Activated T-cell treated with anti-CD3 and anti-CD28 coated beads, Interleukin-2, amount 50 U/mL, for 4 hours (primary cell): ENCODE results near the gene COA1. TPM values are rescaled to one million over a fixed set of nuclear protein-coding genes. Genes with fewer than 3 reads are reported as not detected.
"Not testable (repeated sequence)": the region's sequence is repeated elsewhere in the genome, so short reads cannot be mapped to it uniquely, and the experiment has no call there.

Experiments
- ATAC-seq, 2 donors: fragments of 200-7000 bp; cut with Tn5 transposase; one replicate each; pipeline ENCODE4 v1.10.0; 2021
- DNase-seq: peaks from one replicate; pipeline ENCODE4 v3.0.0-alpha.2; 2020
- H3K27me3 Mint-ChIP-seq: one replicate; pipeline ENCODE4 v1.8.0; 2021; ENCODE audit warnings: low read depth, mixed read lengths
- H3K36me3 Mint-ChIP-seq: one replicate; pipeline ENCODE4 v1.8.0; 2022; ENCODE audit warnings: mixed read lengths; ENCODE audit not compliant: insufficient read depth
- H3K4me1 Mint-ChIP-seq: one replicate; pipeline ENCODE4 v1.8.0; 2021; ENCODE audit warnings: low read depth, mixed read lengths
- H3K4me3 Mint-ChIP-seq: one replicate; pipeline ENCODE4 v1.8.0; 2021; ENCODE audit warnings: mild to moderate bottlenecking, moderate library complexity, mixed read lengths
- H3K9me3 Mint-ChIP-seq: one replicate; pipeline ENCODE4 v1.8.0; 2021; ENCODE audit warnings: mixed read lengths
- total RNA-seq, 3 donors: library from RNA; stranded (reverse); gene quantifications; one replicate each; pipeline ENCODE4 v1.2.1, GENCODE V29; 2021

Gene COA1
- total RNA-seq, 3 donors from 2014 or later: 51.4 to 56.7 (median 51.5) TPM

- no peak for DNase-seq
- ATAC-seq: no peak
- no peaks in the 10 kb centered on the region for H3K9me3 Mint-ChIP-seq
- no peaks in the 10 kb centered on the region for H3K36me3 Mint-ChIP-seq
- peaks cover 14% of the 10 kb centered on the region for H3K4me1 Mint-ChIP-seq
- no peak overlapping the region for H3K4me3 Mint-ChIP-seq
- peaks cover 5% of the 10 kb centered on the region for H3K27me3 Mint-ChIP-seq
Observed at GRCh38 chr7:43752411-43752810, 23.1 kb upstream of the COA1 start.

- Mint-ChIP-seq H3K27me3 (peaks cover 3% of the 10 kb centered on the region), H3K9me3 (no peaks in the 10 kb centered on the region), H3K4me3 (no peak overlapping the region), H3K36me3 (no peaks in the 10 kb centered on the region), H3K4me1 (peaks cover 6% of the 10 kb centered on the region)
- DNase-seq: no peak
- ATAC-seq: no peak
Observed at GRCh38 chr7:43750016-43750887, 20.9 kb upstream of the COA1 start.

- Mint-ChIP-seq H3K27me3 (peaks cover 3% of the 10 kb centered on the region), H3K9me3 (no peaks in the 10 kb centered on the region), H3K4me3 (no peak overlapping the region), H3K36me3 (no peaks in the 10 kb centered on the region), H3K4me1 (peaks cover 6% of the 10 kb centered on the region)
- DNase-seq (no peak), ATAC-seq (no peak)
Observed at GRCh38 chr7:43749383-43749940, 20.1 kb upstream of the COA1 start.

GRCh38 chr7:43747328-43748105 lies 18.2 kb upstream of the COA1 start:
- ATAC-seq: no peak

GRCh38 chr7:43742692-43743091 lies 13.4 kb upstream of the COA1 start:
- no peak for DNase-seq
- no peaks in the 10 kb centered on the region for H3K4me1 Mint-ChIP-seq
- ATAC-seq: no peak
- H3K4me3 Mint-ChIP-seq: no peak overlapping the region
- no peaks in the 10 kb centered on the region for H3K36me3 Mint-ChIP-seq
- H3K27me3 Mint-ChIP-seq: peaks cover 1% of the 10 kb centered on the region
- no peaks in the 10 kb centered on the region for H3K9me3 Mint-ChIP-seq

More at GRCh38 chr7:43747328-43748105, 18.2 kb upstream of the COA1 start:
- Mint-ChIP-seq H3K9me3 (no peaks in the 10 kb centered on the region), H3K4me3 (no peak overlapping the region), H3K27me3 (peaks cover 1% of the 10 kb centered on the region), H3K36me3 (no peaks in the 10 kb centered on the region), H3K4me1 (peaks cover 6% of the 10 kb centered on the region)
- DNase-seq: no peak

GRCh38 chr7:43737467-43738127 lies 8.3 kb upstream of the COA1 start:
- ATAC-seq (no peak), DNase-seq (no peak)
- Mint-ChIP-seq H3K4me3 (no peak overlapping the region), H3K9me3 (no peaks in the 10 kb centered on the region), H3K27me3 (peaks cover 4% of the 10 kb centered on the region), H3K4me1 (peaks cover 14% of the 10 kb centered on the region), H3K36me3 (no peaks in the 10 kb centered on the region)

GRCh38 chr7:43735802-43736603 lies 6.7 kb upstream of the COA1 start:
- DNase-seq (no peak), ATAC-seq (peak; percentile 91 to 93)
- H3K27me3 Mint-ChIP-seq: peaks cover 4% of the 10 kb centered on the region
- no peaks in the 10 kb centered on the region for H3K9me3 Mint-ChIP-seq
- no peaks in the 10 kb centered on the region for H3K36me3 Mint-ChIP-seq
- H3K4me3 Mint-ChIP-seq: no peak overlapping the region
- H3K4me1 Mint-ChIP-seq: peaks cover 14% of the 10 kb centered on the region

- DNase-seq: no peak
- H3K9me3 Mint-ChIP-seq: no peaks in the 10 kb centered on the region
- no peak overlapping the region for H3K4me3 Mint-ChIP-seq
- H3K36me3 Mint-ChIP-seq: no peaks in the 10 kb centered on the region
- peak; percentile 10 to 13 for ATAC-seq
- peaks cover 14% of the 10 kb centered on the region for H3K4me1 Mint-ChIP-seq
- peaks cover 4% of the 10 kb centered on the region for H3K27me3 Mint-ChIP-seq
Observed at GRCh38 chr7:43735403-43735801, 6.1 kb upstream of the COA1 start.

- DNase-seq, ATAC-seq: not testable (repeated sequence)
- peaks cover 16% of the 10 kb centered on the region for H3K4me1 Mint-ChIP-seq
Observed at GRCh38 chr7:43734575-43735332, 5.4 kb upstream of the COA1 start.

GRCh38 chr7:43731494-43731893 lies 2.2 kb upstream of the COA1 start:
- not testable (repeated sequence) for H3K9me3 Mint-ChIP-seq, DNase-seq, ATAC-seq, H3K4me3 Mint-ChIP-seq, H3K36me3 Mint-ChIP-seq, H3K27me3 Mint-ChIP-seq
- peaks cover 38% of the 10 kb centered on the region for H3K4me1 Mint-ChIP-seq

More at GRCh38 chr7:43734575-43735332, 5.4 kb upstream of the COA1 start:
- not testable (repeated sequence) for H3K36me3 Mint-ChIP-seq, H3K9me3 Mint-ChIP-seq, H3K27me3 Mint-ChIP-seq, H3K4me3 Mint-ChIP-seq

GRCh38 chr7:43729924-43730248 lies 563 bp upstream of the COA1 start:
- Mint-ChIP-seq H3K9me3 (no peaks in the 10 kb centered on the region), H3K36me3 (peaks cover 3% of the 10 kb centered on the region), H3K4me3 (peak overlapping the region; percentile 93), H3K4me1 (peaks cover 38% of the 10 kb centered on the region), H3K27me3 (peaks cover 2% of the 10 kb centered on the region)
- DNase-seq (no peak), ATAC-seq (no peak)

GRCh38 chr7:43727494-43727893 lies 1.8 kb downstream of the COA1 start:
- H3K4me3 Mint-ChIP-seq: peak overlapping the region; percentile 93
- H3K36me3 Mint-ChIP-seq: peaks cover 8% of the 10 kb centered on the region
- ATAC-seq (no peak), DNase-seq (no peak)
- H3K4me1 Mint-ChIP-seq: peaks cover 43% of the 10 kb centered on the region
- no peaks in the 10 kb centered on the region for H3K9me3 Mint-ChIP-seq
- no peaks in the 10 kb centered on the region for H3K27me3 Mint-ChIP-seq

- Mint-ChIP-seq H3K36me3 (peaks cover 8% of the 10 kb centered on the region), H3K4me3 (peak overlapping the region; percentile 93), H3K27me3 (no peaks in the 10 kb centered on the region), H3K4me1 (peaks cover 43% of the 10 kb centered on the region), H3K9me3 (no peaks in the 10 kb centered on the region)
- no peak for DNase-seq
- ATAC-seq: no peak
Observed at GRCh38 chr7:43727003-43727402, 2.3 kb downstream of the COA1 start.
